Neural cell (in vitro differentiated cells): ENCODE results near the gene USP9X. TPM values are rescaled to one million over a fixed set of nuclear protein-coding genes. Genes with fewer than 3 reads are reported as not detected.
"Not testable (repeated sequence)": the region's sequence is repeated elsewhere in the genome, so short reads cannot be mapped to it uniquely, and the experiment has no call there.

Source experiments
- H2AFZ ChIP-seq: fragments of 200-600, 300-800 bp; sonication (generic), shearing (Covaris generic); 2 replicates; pipeline ENCODE4 v1.6.0; 2014; ENCODE audit warnings: low read depth, mild to moderate bottlenecking, antibody characterized with exemption, low read length, moderate library complexity
- H3F3A ChIP-seq: fragments of 200-600 bp; shearing (Covaris generic); 2 replicates; pipeline ENCODE4 v1.6.1; 2016; ENCODE audit warnings: mild to moderate bottlenecking, moderate library complexity, mixed read lengths, antibody characterized with exemption, low read length; ENCODE audit not compliant: insufficient read depth, poor library complexity, severe bottlenecking
- H3K27ac ChIP-seq: fragments of 200-600, 300-800 bp; sonication (generic), shearing (Covaris generic); 2 replicates; pipeline ENCODE4 v1.5.1; 2014; ENCODE audit warnings: mild to moderate bottlenecking, low read length, moderate library complexity
- H3K27me3 ChIP-seq: fragments of 300-800, 200-600 bp; sonication (generic), shearing (Covaris generic); 2 replicates; pipeline ENCODE4 v1.6.0; 2014; ENCODE audit warnings: mild to moderate bottlenecking, low read depth, low read length, moderate library complexity; ENCODE audit not compliant: insufficient read depth
- H3K36me3 ChIP-seq: fragments of 300-800, 200-600 bp; sonication (generic), shearing (Covaris generic); 2 replicates; pipeline ENCODE4 v1.5.1; 2014; ENCODE audit warnings: mild to moderate bottlenecking, antibody characterized with exemption, low read length, moderate library complexity; ENCODE audit not compliant: insufficient read depth
- H3K4me2 ChIP-seq: fragments of 300-800, 200-600 bp; sonication (generic), shearing (Covaris generic); 2 replicates; pipeline ENCODE4 v1.6.0; 2014; ENCODE audit warnings: mild to moderate bottlenecking, low read length
- H3K4me3 ChIP-seq: fragments of 300-800, 200-600 bp; sonication (generic), shearing (Covaris generic); 2 replicates; pipeline ENCODE4 v1.5.1; 2014; ENCODE audit warnings: mild to moderate bottlenecking, low read length, moderate library complexity
- H3K79me2 ChIP-seq: fragments of 200-600 bp; shearing (Covaris generic); replicated peaks from 2 replicates; pipeline ENCODE4 v1.6.0; 2014; ENCODE audit warnings: mild to moderate bottlenecking, low read length, moderate library complexity; ENCODE audit not compliant: insufficient read depth
- H3K9ac ChIP-seq: fragments of 300-800, 200-600 bp; sonication (generic), shearing (Covaris generic); 2 replicates; pipeline ENCODE4 v1.6.1; 2016; ENCODE audit warnings: mild to moderate bottlenecking, low read length, mixed read lengths
- H3K9me2 ChIP-seq: fragments of 200-600 bp; shearing (Covaris generic); 2 replicates; pipeline ENCODE4 v1.6.1; 2016; ENCODE audit warnings: mild to moderate bottlenecking, low read length, mixed read lengths; ENCODE audit not compliant: insufficient read depth
- H3K9me3 ChIP-seq: fragments of 200-600, 300-800 bp; sonication (generic), shearing (Covaris generic); 2 replicates; pipeline ENCODE4 v1.6.1; 2016; ENCODE audit warnings: mild to moderate bottlenecking, mixed run types, low read length, moderate library complexity, mixed read lengths
- H4K20me1 ChIP-seq: fragments of 200-600 bp; shearing (Covaris generic); 2 replicates; pipeline ENCODE4 v1.6.1; 2016; ENCODE audit warnings: mild to moderate bottlenecking, mixed run types; ENCODE audit not compliant: insufficient read depth
- EP300 ChIP-seq: fragments of 450-650 bp; conservative IDR thresholded peaks from 2 replicates; pipeline ENCODE4 v1.6.1; 2014; ENCODE audit warnings: antibody characterized with exemption, mild to moderate bottlenecking, moderate library complexity; ENCODE audit not compliant: poor library complexity, severe bottlenecking
- EZH2 ChIP-seq: fragments of 200-600, 300-800 bp; shearing (Covaris generic), sonication (generic); IDR thresholded peaks from 2 replicates; pipeline ENCODE4 v1.6.1; 2014; ENCODE audit warnings: antibody characterized with exemption, low read length, borderline replicate concordance, mild to moderate bottlenecking; ENCODE audit not compliant: insufficient read depth, poor library complexity, severe bottlenecking
- MXI1 ChIP-seq: fragments of 450-650 bp; conservative IDR thresholded peaks from 2 replicates; pipeline ENCODE4 v1.6.1; 2014; ENCODE audit warnings: antibody characterized with exemption, mild to moderate bottlenecking; ENCODE audit not compliant: poor library complexity, severe bottlenecking
- POLR2AphosphoS5 ChIP-seq: IDR thresholded peaks from 2 replicates; pipeline ENCODE4 v1.6.1; 2012
- RAD21 ChIP-seq: fragments of 450-650 bp; conservative IDR thresholded peaks from 2 replicates; pipeline ENCODE4 v1.6.1; 2014; ENCODE audit warnings: antibody characterized with exemption, mild to moderate bottlenecking, moderate library complexity
- REST ChIP-seq: IDR thresholded peaks from 2 replicates; pipeline ENCODE4 v1.6.1; 2012; ENCODE audit warnings: borderline replicate concordance
- SMC3 ChIP-seq: fragments of 450-650 bp; conservative IDR thresholded peaks from 2 replicates; pipeline ENCODE4 v1.6.1; 2014; ENCODE audit warnings: antibody characterized with exemption, mild to moderate bottlenecking, moderate library complexity; ENCODE audit not compliant: poor library complexity
- TAF1 ChIP-seq: IDR thresholded peaks from 2 replicates; pipeline ENCODE4 v1.6.1; 2012; ENCODE audit warnings: low read depth
- polyA plus RNA-seq: library from polyadenylated mRNA; depleted of rRNA; stranded (reverse); fragments of >200 nt; gene quantifications from 2 replicates; pipeline ENCODE4 v1.2.3, GENCODE V29; 2014
- TF ChIP-seq, protein P1 (sequence below): fragments of 450-650 bp; IDR thresholded peaks from 2 replicates; pipeline ENCODE4 v1.5.1; 2014; ENCODE audit warnings: antibody characterized with exemption, mild to moderate bottlenecking, moderate library complexity; ENCODE audit not compliant: poor library complexity, severe bottlenecking

USP9X gene
- polyA plus RNA-seq, 1 donor from 2014 or later: 36.1 TPM

- H3K4me3 ChIP-seq: no peak overlapping the region
- H3F3A ChIP-seq: no peaks in the 10 kb centered on the region
- H3K9me2 ChIP-seq: no peaks in the 10 kb centered on the region
- no peaks in the 10 kb centered on the region for H3K79me2 ChIP-seq
- no peak overlapping the region for H3K4me2 ChIP-seq
- no peaks in the 10 kb centered on the region for H3K36me3 ChIP-seq
- no peak overlapping the region for H3K9ac ChIP-seq
- H3K9me3 ChIP-seq: no peaks in the 10 kb centered on the region
- H3K27me3 ChIP-seq: no peaks in the 10 kb centered on the region
- TF ChIP-seq EP300: no peak
- TF ChIP-seq, protein P1, sequence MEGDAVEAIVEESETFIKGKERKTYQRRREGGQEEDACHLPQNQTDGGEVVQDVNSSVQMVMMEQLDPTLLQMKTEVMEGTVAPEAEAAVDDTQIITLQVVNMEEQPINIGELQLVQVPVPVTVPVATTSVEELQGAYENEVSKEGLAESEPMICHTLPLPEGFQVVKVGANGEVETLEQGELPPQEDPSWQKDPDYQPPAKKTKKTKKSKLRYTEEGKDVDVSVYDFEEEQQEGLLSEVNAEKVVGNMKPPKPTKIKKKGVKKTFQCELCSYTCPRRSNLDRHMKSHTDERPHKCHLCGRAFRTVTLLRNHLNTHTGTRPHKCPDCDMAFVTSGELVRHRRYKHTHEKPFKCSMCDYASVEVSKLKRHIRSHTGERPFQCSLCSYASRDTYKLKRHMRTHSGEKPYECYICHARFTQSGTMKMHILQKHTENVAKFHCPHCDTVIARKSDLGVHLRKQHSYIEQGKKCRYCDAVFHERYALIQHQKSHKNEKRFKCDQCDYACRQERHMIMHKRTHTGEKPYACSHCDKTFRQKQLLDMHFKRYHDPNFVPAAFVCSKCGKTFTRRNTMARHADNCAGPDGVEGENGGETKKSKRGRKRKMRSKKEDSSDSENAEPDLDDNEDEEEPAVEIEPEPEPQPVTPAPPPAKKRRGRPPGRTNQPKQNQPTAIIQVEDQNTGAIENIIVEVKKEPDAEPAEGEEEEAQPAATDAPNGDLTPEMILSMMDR: no peak
- no peak for TF ChIP-seq RAD21
- TF ChIP-seq REST: no peak
- TF ChIP-seq EZH2: no peak
- TF ChIP-seq MXI1: no peak
- no peak for TF ChIP-seq SMC3
- TF ChIP-seq TAF1: no peak
- TF ChIP-seq POLR2AphosphoS5: no peak
- no peaks in the 10 kb centered on the region for H4K20me1 ChIP-seq
- no peak overlapping the region for H3K27ac ChIP-seq
- no peak overlapping the region for H2AFZ ChIP-seq
Measured at GRCh38 chrX:41276661-41277506, 191.6 kb downstream of the USP9X start.

DNA sequence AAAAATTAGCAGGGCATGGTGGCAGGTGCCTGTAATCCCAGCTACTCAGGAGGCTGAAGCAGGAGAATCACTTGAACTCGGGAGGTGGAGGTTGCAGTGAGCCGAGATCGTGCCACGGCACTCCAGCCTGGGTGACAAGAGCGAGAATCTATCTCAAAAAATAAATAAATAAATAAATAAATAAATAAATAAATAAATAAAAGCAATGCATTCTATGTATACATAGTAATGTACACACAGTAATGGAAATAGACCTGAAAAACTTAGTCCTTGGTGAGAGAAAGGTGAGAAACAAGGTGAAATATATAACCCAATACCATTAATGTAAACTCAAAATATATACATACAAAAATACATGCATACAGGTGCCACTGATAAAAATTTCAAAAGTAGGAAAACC is 197.1 kb downstream of the USP9X start:
- H3K9ac ChIP-seq, H3K9me2 ChIP-seq, H3K9me3 ChIP-seq, H3K36me3 ChIP-seq, H3K4me2 ChIP-seq, H4K20me1 ChIP-seq, H3K4me3 ChIP-seq, H3K27ac ChIP-seq, H3K27me3 ChIP-seq, H3K79me2 ChIP-seq, H2AFZ ChIP-seq, H3F3A ChIP-seq: not testable (repeated sequence)

DNA sequence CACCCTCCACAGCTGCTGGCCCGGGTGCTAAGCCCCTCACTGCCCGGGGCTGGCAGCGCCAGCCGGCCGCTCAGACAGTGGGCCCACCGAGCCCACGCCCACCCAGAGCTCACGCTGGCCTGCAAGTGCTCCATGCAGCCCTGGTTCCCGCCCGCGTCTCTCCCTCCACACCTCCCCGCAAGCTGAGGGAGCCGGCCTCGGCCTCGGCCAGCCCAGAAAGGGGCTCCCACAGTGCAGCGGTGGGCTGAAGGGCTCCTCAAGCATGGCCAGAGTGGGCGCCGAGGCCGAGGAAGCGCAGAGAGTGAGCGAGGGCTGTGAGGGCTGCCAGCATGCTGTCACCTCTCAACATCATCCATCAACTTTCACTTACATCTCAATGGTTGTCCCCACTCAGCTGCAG is 200.7 kb downstream of the USP9X start:
- not testable (repeated sequence) for H3K9ac ChIP-seq, H3F3A ChIP-seq, H3K9me3 ChIP-seq, H3K27ac ChIP-seq, H2AFZ ChIP-seq, H3K4me3 ChIP-seq, H3K27me3 ChIP-seq, H3K36me3 ChIP-seq, H4K20me1 ChIP-seq, H3K79me2 ChIP-seq, H3K4me2 ChIP-seq, H3K9me2 ChIP-seq

Other genes with a start within 250 kb of the USP9X start
- 165 TPM in 2 replicates for gene DDX3X, start 248.7 kb downstream of the USP9X start, polyA plus RNA-seq